HepG2 (cell line): ENCODE results near the gene SEMA6B.

ENCODE experiments used
- EZH2 ChIP-seq: conservative IDR thresholded peaks from 2 replicates; pipeline ENCODE4 v1.6.1; 2012; ENCODE audit warnings: mild to moderate bottlenecking, low read depth, low read length, moderate library complexity
- HNRNPK ChIP-seq: fragments of 200-400 bp; formaldehyde crosslinking; IDR thresholded peaks from 2 replicates; pipeline ENCODE4 v1.6.1; 2018; ENCODE audit warnings: low read length, low read depth, moderate library complexity, mild to moderate bottlenecking; ENCODE audit not compliant: poor library complexity, severe bottlenecking
- MTA3 ChIP-seq: sonication (generic); formaldehyde crosslinking; IDR thresholded peaks from 2 replicates; pipeline ENCODE4 v1.4.0; 2020; ENCODE audit warnings: missing genetic modification reagents
- NFKBIZ ChIP-seq: IDR thresholded peaks from 2 replicates; pipeline ENCODE4 v1.6.1; 2018; ENCODE audit warnings: missing genetic modification reagents, missing compliant biosample characterization
- ZNF224 ChIP-seq: sonication (generic); formaldehyde crosslinking; IDR thresholded peaks from 2 replicates; pipeline ENCODE4 v1.5.0; 2020; ENCODE audit warnings: mild to moderate bottlenecking, missing genetic modification reagents
- ZNF263 ChIP-seq: sonication (generic); formaldehyde crosslinking; IDR thresholded peaks from 2 replicates; pipeline ENCODE4 v1.4.0; 2020; ENCODE audit warnings: missing genetic modification reagents
- ZNF282 ChIP-seq: fragments of 450-650 bp; IDR thresholded peaks from 2 replicates; pipeline ENCODE4 v1.6.1; 2018; ENCODE audit not compliant: partially characterized antibody

- TF ChIP-seq HNRNPK (no peak), ZNF282 (no peak), EZH2 (no peak), ZNF263 (CRISPR knock-in tag) (no peak), NFKBIZ (no peak), ZNF224 (CRISPR knock-in tag) (no peak), MTA3 (no peak)
These were observed 40.9 kb downstream of the SEMA6B start, which contains the start of gene PLIN4 for GRCh38 chr19:4518345-4519171.
